22Rv1 (cell line): ENCODE measurements around the gene FOXO1.

Experiments used
- H3K27ac ChIP-seq: fragments of 450-650 bp; 2 replicates; pipeline ENCODE4 v1.5.1; 2017
- CTCF ChIP-seq: fragments of 450-650 bp; IDR thresholded peaks from 2 replicates; pipeline ENCODE4 v1.5.1; 2017; ENCODE audit warnings: mild to moderate bottlenecking
- ZFX ChIP-seq: fragments of 450-650 bp; IDR thresholded peaks from 2 replicates; pipeline ENCODE4 v1.6.1; 2017; ENCODE audit warnings: antibody characterized with exemption, borderline replicate concordance

The FOXO1 gene

GRCh38 chr13:40591091-40591490, 75.3 kb downstream of the FOXO1 start:
- no peak overlapping the region for H3K27ac ChIP-seq
- TF ChIP-seq ZFX (no peak), CTCF (no peak)

- no peak overlapping the region for H3K27ac ChIP-seq
- TF ChIP-seq CTCF (no peak), ZFX (no peak)
Observed at GRCh38 chr13:40590112-40590862, 76.2 kb downstream of the FOXO1 start.

- no peak overlapping the region for H3K27ac ChIP-seq
- TF ChIP-seq ZFX (no peak), CTCF (no peak)
Observed at GRCh38 chr13:40589285-40590109, 76.9 kb downstream of the FOXO1 start.

DNA sequence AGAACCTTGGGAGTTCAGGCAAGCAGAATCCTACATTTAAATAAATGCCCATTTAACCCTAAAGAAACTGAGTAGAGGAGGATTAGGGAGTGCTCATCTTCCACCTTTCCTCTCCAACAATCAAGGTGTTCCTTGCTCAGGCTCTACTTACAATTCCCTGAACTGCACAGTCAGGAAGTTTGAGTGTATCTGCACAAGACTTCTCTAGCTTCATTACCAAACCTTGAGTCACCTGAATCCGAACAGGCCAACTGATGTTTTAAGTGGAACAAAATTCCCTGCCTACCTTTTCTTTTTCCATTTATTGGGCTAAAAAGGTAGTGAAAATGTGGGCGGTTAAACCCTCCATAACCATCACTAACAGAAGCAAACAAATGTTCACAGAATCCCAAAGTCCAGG, 78.3 kb downstream of the FOXO1 start:
- TF ChIP-seq CTCF, result no peak
- no peak for TF ChIP-seq ZFX
- H3K27ac ChIP-seq, result no peak overlapping the region

- TF ChIP-seq CTCF (no peak), ZFX (no peak)
- H3K27ac ChIP-seq, result no peak overlapping the region
Observed at GRCh38 chr13:40586886-40587565, 79.4 kb downstream of the FOXO1 start.

DNA sequence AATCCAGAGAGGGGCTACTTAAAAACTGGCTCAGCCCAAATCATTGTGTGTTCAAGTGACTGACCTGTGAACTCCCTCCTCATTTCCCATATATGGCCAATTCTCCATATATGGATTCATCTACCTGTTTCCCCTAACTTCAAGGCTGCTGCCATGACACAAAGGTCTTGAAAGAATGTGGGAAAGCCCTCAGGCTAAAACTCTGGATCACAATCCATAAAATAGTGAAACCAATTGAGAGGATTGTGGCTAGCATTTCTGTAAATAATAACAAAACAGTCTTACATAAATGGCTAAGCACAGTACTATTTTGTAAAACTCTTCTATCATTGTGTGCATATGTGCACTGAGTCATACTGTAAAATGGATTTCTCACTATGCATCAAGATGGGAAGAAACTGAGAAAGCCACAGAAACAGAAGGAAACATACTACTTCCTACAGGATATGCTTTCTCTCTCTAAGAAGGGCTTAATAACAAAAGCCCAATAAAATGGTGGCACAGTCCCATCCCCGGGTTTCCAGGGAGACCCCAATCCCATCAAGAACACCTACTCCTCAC, 80.5 kb downstream of the FOXO1 start:
- no peak overlapping the region for H3K27ac ChIP-seq
- TF ChIP-seq CTCF (no peak), ZFX (no peak)
